NCI-H2081 treated with DMSO at 0.1 percent for 48 hours (cell line): ENCODE measurements around the gene TPP2.

Source experiments
- DNase-seq: peaks from one replicate; lab custom pipeline; 2025; lab: John Stamatoyannopoulos, UW

Gene TPP2

GRCh38 chr13:102693776-102694175 lies 97.0 kb downstream of the TPP2 start:
- no peak for DNase-seq

- no peak for DNase-seq
These were observed 98.2 kb downstream of the TPP2 start, which contains the start of gene METTL21C for GRCh38 chr13:102694937-102695336. Gene METTL21C, minus strand, starts transcription at chr13:102695044. Its CDS starts 546 bp downstream, at chr13:102694498.

GRCh38 chr13:102696465-102696864 lies 99.7 kb downstream of the TPP2 start:
- DNase-seq, result no peak

DNA sequence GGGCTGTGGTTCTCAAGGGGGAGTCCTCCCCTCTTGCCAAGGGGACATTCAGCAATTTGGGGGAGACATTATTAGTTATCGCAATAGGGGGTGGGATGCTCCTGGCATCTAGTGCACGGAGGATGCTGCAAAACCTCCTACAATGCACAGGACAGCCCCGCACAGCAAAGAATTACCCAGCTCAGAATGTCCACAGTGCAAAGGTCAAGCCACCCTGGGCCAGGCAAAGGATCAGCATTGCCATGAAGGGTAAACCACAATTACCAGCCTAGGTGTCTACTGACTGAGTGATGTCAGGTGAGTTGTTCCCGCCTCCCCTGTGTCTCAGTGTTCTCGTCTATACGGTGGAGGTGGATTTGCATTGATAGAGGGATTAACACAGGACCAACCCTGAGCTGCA lies 100.5 kb downstream of the TPP2 start:
- no peak for DNase-seq

GRCh38 chr13:102697929-102698648 lies 101.3 kb downstream of the TPP2 start:
- no peak for DNase-seq

- DNase-seq, result no peak
These were observed 101.8 kb downstream of the TPP2 start for GRCh38 chr13:102698649-102698980.

DNA sequence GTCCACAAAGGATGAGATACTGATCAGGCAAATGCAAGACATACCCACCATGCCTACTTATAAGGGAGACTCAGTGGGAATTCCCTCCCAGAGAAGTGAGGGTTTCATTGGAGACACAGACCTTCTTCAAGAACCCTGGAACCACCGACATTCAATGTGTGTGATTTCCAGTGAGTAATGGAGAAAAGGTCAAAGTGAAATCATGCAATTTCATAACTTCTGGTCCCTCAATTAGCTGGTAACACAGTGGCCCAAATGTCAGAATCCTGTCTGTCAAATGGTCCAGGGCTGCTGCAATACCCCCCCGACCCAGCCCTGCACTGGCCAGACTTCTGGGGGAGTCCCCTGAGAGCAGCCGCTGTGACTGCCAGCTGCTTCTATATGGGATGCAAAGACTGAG lies 102.7 kb downstream of the TPP2 start:
- DNase-seq, result no peak

DNA sequence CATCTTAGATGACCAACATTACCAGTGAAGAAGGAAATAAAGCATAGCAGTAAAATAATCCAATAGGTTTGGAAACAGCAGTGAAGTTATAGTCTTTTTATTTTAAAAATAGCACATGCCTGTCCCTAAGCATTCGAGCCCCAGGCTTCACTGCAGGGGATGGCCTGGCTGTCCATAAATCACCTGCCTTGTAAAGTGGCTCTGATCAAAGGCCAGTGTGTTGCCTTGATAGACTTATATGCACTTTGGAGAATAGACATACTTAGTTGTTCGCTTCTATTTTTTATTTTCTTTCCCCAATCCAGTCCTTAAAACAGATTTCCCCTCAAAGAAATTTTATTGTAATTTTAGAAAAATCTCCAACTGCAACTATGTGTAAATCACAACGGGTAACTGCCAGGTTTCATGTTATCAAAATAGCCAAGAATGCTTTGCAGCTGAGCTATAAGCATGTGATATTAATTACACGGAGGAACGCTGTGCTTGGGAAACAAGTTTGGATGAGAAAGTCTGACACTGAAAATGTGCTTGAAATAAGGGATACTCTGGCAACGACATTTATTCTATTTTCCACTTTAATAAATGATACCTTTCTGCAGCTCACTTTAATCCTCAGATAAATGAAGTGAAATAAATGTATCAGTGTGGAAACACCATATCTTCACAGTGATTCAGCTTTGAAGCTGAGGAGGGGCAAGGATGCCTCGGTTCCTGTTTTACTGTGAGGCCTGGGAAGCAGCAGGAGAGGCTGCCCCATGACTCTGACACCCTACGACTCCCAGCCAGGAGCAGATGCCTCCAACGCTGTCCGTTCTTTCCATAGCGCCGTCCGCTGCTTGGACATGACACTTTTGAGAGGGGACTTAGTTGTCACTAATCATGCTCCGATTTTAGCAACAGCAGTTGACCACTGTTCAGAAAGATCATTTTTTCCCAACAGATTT lies 103.6 kb downstream of the TPP2 start:
- no peak for DNase-seq

- no peak for DNase-seq
These were observed 104.5 kb downstream of the TPP2 start for GRCh38 chr13:102701331-102701730.

DNA sequence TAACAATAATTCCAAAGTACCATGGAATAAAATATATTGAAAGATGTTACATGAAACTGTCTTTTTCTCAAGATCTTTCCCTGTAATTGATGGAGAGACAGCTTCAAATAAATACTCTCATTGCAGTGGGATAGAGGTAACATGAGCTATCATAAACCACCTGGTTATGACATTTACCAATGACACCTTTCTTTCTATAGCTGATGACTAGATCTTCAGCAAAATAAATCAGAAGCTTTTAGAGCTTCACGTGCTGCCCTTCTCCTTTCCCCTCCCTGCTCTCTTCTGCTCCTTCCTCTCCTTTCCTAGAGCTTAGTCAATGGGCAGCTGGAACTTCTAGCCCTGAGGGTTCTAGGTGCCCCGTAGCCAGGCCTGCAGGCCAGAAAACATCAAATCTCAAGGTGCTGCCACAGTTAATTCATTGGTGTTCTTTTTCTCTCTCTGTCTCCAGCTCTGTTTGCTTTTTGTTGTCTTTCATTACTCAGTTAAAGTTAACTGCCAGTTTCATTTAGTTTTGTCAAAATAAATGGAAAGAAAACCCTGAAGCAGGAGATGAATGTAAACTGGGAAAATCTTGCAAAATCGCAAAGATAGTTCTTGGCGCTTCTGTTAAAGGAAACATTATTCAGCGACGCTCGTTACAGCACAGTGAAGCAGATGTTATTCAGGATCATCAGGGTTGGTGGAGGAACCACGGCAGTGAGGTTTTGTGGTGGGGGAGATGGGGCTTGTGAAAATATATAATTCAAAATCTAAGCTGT lies 106.4 kb downstream of the TPP2 start:
- DNase-seq, result no peak

GRCh38 chr13:102703726-102704035 lies 106.9 kb downstream of the TPP2 start:
- DNase-seq, result no peak

GRCh38 chr13:102704238-102705058 lies 107.7 kb downstream of the TPP2 start:
- DNase-seq, result no peak

- DNase-seq, result no peak
These were observed 110.7 kb downstream of the TPP2 start for GRCh38 chr13:102707467-102707866.

GRCh38 chr13:102708211-102708610 lies 111.4 kb downstream of the TPP2 start:
- DNase-seq, result no peak

DNA sequence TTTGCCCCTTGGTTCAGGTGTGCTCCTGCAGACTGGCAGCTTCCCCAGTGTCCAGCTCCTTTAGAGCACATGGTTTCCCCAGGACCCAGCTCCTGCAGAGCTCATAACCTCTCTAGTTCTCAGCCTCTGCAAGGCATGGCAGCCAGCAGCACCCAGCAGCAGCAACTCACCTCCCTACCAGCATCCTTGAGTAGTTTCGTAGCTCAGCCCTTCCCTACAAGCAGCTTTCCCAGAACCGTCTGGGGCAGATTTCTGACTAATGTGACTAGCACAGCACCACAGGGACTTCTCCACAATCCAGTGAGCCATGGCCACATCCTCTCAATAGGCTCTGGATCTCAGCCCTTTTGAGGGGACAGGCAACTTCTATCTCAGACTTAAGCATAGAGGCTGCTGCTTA lies 112.2 kb downstream of the TPP2 start:
- DNase-seq, result no peak

DNA sequence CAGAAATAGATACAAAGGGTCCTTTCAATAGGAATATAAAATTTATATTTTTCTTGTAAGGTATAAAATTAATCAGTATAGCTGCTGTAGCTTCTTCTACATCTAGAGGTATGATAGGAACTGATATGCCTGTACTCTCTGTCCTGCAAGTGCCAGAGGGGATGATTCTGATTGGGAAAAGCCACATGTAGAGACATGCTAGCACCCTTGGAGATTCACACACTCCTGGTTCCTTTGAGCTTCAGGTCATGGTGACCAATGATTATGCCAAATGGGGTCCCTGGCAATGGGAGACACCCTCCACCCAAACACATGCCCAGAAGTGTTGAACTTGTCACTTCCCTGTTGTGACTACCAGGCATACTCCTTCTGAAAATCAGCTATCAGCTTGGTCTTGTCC lies 112.8 kb downstream of the TPP2 start:
- DNase-seq, result no peak

DNA sequence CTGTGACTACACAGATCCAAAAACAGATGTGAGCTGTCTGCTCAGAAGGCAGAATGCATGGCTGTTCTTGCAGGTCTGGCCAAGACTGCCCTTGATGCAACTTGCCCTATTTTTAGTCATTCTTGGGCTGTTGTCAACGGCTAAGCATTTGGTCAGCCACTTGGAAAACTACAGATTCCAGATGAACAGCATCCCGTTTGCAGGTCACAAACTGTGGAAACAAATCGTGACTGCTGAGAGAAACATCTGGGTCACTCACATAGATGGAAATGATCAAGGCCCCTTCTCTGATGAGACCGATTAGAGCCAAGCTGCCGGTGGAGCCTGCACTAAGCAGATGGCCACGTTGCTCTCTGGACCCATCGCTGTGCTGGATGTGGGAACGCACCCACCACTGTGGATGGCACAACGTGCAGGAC lies 113.5 kb downstream of the TPP2 start:
- no peak for DNase-seq

DNA sequence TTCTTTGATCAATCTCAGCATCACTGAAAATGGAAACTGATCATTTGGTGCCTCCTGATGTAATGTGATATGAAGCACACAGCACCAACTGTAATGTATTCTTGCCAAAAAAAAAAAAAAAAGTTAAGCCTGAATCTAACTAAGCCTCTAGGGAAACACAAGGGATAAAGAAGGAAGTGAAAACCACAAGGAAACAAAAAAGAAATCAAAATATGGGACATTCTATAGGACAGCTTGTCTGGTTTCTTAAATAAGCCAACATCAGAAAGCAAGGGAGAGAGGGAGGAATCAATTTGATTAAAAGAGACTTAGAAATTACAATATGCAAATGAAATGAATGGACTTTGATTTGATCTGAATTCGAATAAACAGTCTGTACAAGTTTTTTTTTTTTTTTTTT lies 118.7 kb downstream of the TPP2 start:
- DNase-seq, result no peak

DNA sequence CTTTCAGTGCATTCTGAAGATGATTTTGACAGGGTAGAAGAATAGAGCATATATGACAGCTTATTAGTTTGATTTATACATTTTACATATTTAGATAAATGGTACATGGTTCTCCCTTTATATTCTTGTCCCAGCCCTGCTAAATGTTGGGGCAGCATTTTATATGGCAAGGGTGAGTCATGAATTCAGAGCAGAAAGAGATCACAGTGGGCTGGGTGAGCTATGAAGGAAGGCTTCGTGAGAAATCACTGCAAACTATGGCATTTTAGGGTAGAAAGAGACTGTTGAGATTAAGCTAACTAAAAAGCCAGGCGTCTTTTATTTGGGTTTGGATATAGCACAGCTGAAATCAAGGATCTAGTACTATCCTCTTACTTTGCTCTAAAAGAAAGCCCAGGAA lies 122.0 kb downstream of the TPP2 start:
- DNase-seq, result no peak

GRCh38 chr13:102721800-102722231 lies 125.0 kb downstream of the TPP2 start:
- DNase-seq, result no peak

GRCh38 chr13:102724923-102725322 lies 128.1 kb downstream of the TPP2 start:
- DNase-seq, result no peak

DNA sequence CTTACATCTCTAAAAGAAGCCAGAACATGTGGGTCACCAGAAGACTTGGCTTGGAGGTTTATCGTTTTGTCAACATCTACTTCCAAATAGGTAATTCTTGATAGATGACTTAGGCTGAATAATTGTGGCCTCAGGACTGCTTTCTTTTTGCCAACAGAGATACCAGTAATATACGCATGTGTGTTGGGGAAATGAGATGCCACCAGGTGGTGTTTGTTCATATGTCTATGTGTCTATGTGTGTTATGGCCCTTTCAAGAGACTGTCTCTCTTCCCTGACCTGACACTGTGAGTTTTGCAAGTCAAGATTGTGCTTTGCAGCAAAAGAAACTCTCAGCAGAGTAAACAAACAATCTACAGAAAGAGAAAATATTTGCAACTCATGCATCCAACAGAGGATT lies 129.6 kb downstream of the TPP2 start:
- DNase-seq, result no peak
